Measurements from ENCODE around the gene BASP1.
"Not testable (repeated sequence)": the region's sequence is repeated elsewhere in the genome, so short reads cannot be mapped to it uniquely, and the experiment has no call there.

The BASP1 gene

DNA sequence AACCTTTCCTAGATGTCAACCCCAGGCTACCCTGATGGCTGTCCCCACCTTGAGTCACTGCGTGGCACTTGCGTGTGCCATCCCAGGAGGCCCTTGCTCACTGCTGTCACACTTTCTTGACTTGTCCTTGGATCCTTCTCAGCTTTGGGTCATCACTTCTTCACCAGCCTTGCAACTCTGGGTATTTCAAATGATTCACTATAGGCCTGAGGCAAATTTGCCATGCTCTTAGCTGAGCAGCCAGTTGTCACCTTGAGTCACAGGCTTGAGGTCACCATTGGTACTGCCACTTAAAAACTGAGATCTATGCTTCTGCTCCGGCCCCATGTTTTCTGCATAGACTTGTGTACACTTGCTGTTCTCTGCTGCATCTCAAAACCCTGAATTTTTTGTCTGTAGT is 84.7 kb downstream of the BASP1 start:
- no peak for DNase-seq (ENCODE audit: low read depth)
- no peak overlapping the region for H3K4me3 ChIP-seq (ENCODE audit: control insufficient read depth, low read depth, low read length)
- TF ChIP-seq, protein P1, sequence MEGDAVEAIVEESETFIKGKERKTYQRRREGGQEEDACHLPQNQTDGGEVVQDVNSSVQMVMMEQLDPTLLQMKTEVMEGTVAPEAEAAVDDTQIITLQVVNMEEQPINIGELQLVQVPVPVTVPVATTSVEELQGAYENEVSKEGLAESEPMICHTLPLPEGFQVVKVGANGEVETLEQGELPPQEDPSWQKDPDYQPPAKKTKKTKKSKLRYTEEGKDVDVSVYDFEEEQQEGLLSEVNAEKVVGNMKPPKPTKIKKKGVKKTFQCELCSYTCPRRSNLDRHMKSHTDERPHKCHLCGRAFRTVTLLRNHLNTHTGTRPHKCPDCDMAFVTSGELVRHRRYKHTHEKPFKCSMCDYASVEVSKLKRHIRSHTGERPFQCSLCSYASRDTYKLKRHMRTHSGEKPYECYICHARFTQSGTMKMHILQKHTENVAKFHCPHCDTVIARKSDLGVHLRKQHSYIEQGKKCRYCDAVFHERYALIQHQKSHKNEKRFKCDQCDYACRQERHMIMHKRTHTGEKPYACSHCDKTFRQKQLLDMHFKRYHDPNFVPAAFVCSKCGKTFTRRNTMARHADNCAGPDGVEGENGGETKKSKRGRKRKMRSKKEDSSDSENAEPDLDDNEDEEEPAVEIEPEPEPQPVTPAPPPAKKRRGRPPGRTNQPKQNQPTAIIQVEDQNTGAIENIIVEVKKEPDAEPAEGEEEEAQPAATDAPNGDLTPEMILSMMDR (IDR thresholded peaks at IDR 0.05; ENCODE audit: control insufficient read depth, insufficient read depth, low read depth, low read length, missing control alignments): no peak

- TF ChIP-seq, protein P1 (IDR thresholded peaks at IDR 0.05; ENCODE audit: control insufficient read depth, insufficient read depth, low read depth, low read length, missing control alignments): no peak
- H3K4me3 ChIP-seq (ENCODE audit: control insufficient read depth, low read depth, low read length): no peak overlapping the region
- no peak for DNase-seq (ENCODE audit: low read depth)
Measured at GRCh38 chr5:17302604-17303003, 85.2 kb downstream of the BASP1 start.

DNA sequence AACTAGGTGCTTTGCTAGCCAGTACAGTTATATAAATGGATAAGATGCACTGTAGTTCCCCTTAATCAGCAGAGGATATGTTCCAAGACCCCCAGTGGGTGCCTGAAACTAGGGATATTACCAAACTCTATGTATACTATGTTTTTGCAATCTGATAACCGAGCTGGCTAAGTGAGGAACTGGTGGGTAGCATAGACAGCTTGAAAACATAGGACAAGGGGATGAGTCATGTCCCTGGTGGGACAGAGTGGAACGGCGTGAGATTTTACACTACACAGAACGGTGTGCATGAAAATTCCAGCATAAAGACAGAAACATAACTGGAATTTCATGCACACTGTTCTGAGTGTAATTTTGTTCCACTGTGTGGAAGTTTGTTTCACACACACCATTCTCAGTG is 86.9 kb downstream of the BASP1 start:
- no peak for DNase-seq (ENCODE audit: low read depth)
- no peak overlapping the region for H3K4me3 ChIP-seq (ENCODE audit: control insufficient read depth, low read depth, low read length)
- TF ChIP-seq, protein P1 (IDR thresholded peaks at IDR 0.05; ENCODE audit: control insufficient read depth, insufficient read depth, low read depth, low read length, missing control alignments): no peak

- TF ChIP-seq, protein P1 (IDR thresholded peaks at IDR 0.05; ENCODE audit: control insufficient read depth, insufficient read depth, low read depth, low read length, missing control alignments): no peak
- no peak for DNase-seq (ENCODE audit: low read depth)
- H3K4me3 ChIP-seq (ENCODE audit: control insufficient read depth, low read depth, low read length): no peak overlapping the region
Measured at GRCh38 chr5:17305017-17305416, 87.6 kb downstream of the BASP1 start.

- TF ChIP-seq, protein P1 (IDR thresholded peaks at IDR 0.05; ENCODE audit: control insufficient read depth, insufficient read depth, low read depth, low read length, missing control alignments): no peak
- peak; percentile 89 for DNase-seq (ENCODE audit: low read depth)
- no peak overlapping the region for H3K4me3 ChIP-seq (ENCODE audit: control insufficient read depth, low read depth, low read length)
Measured at GRCh38 chr5:17305964-17306725, 88.7 kb downstream of the BASP1 start.

DNA sequence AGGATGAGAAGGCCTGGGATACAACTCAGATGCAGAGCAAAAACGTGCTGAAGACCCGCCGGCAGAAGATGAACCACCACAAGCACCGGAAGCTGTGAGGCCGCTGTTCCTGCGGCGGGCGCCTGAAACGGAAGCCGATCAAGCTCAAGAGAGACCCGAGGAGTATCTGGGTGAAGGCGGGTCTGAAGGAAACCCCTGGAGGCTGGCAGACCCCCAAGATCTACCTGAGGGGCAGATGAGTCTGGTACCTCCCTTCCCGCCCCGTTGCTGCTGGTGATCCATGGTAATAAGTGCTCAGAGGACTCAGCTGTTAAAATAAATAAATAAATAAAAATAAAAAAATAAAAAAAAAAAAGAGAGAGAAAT is 89.3 kb downstream of the BASP1 start:
- TF ChIP-seq, protein P1 (IDR thresholded peaks at IDR 0.05; ENCODE audit: control insufficient read depth, insufficient read depth, low read depth, low read length, missing control alignments): no peak
- no peak overlapping the region for H3K4me3 ChIP-seq (ENCODE audit: control insufficient read depth, low read depth, low read length)
- no peak for DNase-seq (ENCODE audit: low read depth)

DNA sequence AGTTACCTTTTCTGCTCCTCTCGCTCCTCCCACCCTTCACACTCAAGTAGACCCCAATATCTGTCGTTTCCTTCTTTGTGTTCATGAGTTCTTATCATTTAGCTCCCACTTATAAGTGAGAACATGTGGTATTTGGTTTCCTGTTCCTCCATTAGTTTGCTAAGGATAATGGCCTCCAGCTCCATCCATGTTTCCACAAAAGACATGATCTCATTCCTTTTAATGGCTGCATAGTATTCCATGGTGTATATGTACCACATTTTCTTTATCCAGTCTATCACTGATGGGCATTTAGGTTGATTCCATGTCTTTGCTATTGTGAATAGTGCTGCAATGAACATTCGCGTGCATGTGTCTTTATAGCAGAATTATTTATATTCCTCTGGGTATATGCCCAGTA is 90.0 kb downstream of the BASP1 start:
- DNase-seq (ENCODE audit: low read depth); H3K4me3 ChIP-seq (ENCODE audit: control insufficient read depth, low read depth, low read length): not testable (repeated sequence)

Measured in AG09309 (cell line).